ENCODE results near the gene DEAF1. TPM values are rescaled to one million over a fixed set of nuclear protein-coding genes. Genes with fewer than 3 reads are reported as not detected.
A peak's percentile ranks its signal among the peaks of the same experiment; 100 is the strongest.

The DEAF1 gene
- total RNA-seq, 1 experiment from 2014 or later: 33.9 TPM

- DNase-seq (ENCODE audit: low read depth, low spot score) (no peak), ATAC-seq (no peak)
- Histone ChIP-seq H3K4me1 (ENCODE audit: control insufficient read depth in 1 of 2, insufficient read depth in 2 of 2, low read length in 2 of 2) (peaks cover 13 to 39% of the 10 kb centered on the region in 2 experiments), H3K36me3 (ENCODE audit: control insufficient read depth in 1 of 2, insufficient read depth in 2 of 2, low read length in 2 of 2) (no peaks in the 10 kb centered on the region; a peak in 1 of 4 replicates), H2AFZ (ENCODE audit: low read depth, low read length, poor library complexity, severe bottlenecking) (no peak overlapping the region), H3K27me3 (ENCODE audit: insufficient read depth, low read length) (no peaks in the 10 kb centered on the region), H3K79me2 (ENCODE audit: insufficient read depth, low read length) (peaks cover 37% of the 10 kb centered on the region), H3K9ac (ENCODE audit: low read length) (no peak overlapping the region), H4K20me1 (ENCODE audit: insufficient read depth) (no peaks in the 10 kb centered on the region), H3K27ac (ENCODE audit: low read depth, low read length) (no peak overlapping the region), H3K9me3 (ENCODE audit: control insufficient read depth in 1 of 2, insufficient read depth in 1 of 2, low read depth in 1 of 2, low read length in 2 of 2) (no peaks in the 10 kb centered on the region), H3K4me3 (replicated peaks in 1 of 2; ENCODE audit: low read depth in 1 of 2, low read length in 2 of 2) (no peak overlapping the region), H3K9me2 (ENCODE audit: insufficient read depth) (no peaks in the 10 kb centered on the region), H3K4me2 (ENCODE audit: low read length) (no peak overlapping the region)
- TF ChIP-seq CBX3 (IDR thresholded peaks at IDR 0.05; ENCODE audit: low read depth): no peak
- POLR2A ChIA-PET: no interaction called here
- RAD21 ChIA-PET (ENCODE audit: low non-redundant PET in 1 of 2, low total read pairs in 2 of 2, uncharacterized antibody in 2 of 2, unreplicated experiment in 2 of 2): interaction anchor here (0.6 to 1.3 kb wide), 2 partner anchors 8 to 31 kb away, joined by 3 read pairs; partner anchors contain the start of gene EPS8L2 (in 1 of the 2)
- CTCF ChIA-PET: no interaction called here
- intact Hi-C loops (cut with micrococcal nuclease): no loop called here
- no TSS peak for BruUV-seq (replicated peaks)
These were observed 2.8 kb upstream of the DEAF1 start for GRCh38 chr11:697811-698311.

- TF ChIP-seq JUND (IDR thresholded peaks at IDR 0.05): no peak
- TF ChIP-seq ZNF274 (IDR thresholded peaks at IDR 0.05; ENCODE audit: low read depth, low read length): no peak
- TF ChIP-seq, protein P1, sequence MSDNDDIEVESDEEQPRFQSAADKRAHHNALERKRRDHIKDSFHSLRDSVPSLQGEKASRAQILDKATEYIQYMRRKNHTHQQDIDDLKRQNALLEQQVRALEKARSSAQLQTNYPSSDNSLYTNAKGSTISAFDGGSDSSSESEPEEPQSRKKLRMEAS (IDR thresholded peaks at IDR 0.05): no peak
- no peak for TF ChIP-seq SP1 (IDR thresholded peaks at IDR 0.05; ENCODE audit: low read depth)
- no peak for TF ChIP-seq POLR2A (IDR thresholded peaks at IDR 0.05; ENCODE audit: borderline replicate concordance, extremely low read depth, insufficient read depth, insufficient read length)
- no peak for TF ChIP-seq CBX3 (IDR thresholded peaks at IDR 0.05; ENCODE audit: low read depth)
- TF ChIP-seq EZH2phosphoT487 (IDR thresholded peaks at IDR 0.05; ENCODE audit: borderline replicate concordance): no peak
- no peak for TF ChIP-seq ELF1 (IDR thresholded peaks at IDR 0.05; ENCODE audit: borderline replicate concordance, low read depth)
- TF ChIP-seq CEBPB (IDR thresholded peaks at IDR 0.05; ENCODE audit: low read depth): no peak
- no peak for TF ChIP-seq EGR1 (IDR thresholded peaks at IDR 0.05; ENCODE audit: low read depth)
- TF ChIP-seq, protein P2, sequence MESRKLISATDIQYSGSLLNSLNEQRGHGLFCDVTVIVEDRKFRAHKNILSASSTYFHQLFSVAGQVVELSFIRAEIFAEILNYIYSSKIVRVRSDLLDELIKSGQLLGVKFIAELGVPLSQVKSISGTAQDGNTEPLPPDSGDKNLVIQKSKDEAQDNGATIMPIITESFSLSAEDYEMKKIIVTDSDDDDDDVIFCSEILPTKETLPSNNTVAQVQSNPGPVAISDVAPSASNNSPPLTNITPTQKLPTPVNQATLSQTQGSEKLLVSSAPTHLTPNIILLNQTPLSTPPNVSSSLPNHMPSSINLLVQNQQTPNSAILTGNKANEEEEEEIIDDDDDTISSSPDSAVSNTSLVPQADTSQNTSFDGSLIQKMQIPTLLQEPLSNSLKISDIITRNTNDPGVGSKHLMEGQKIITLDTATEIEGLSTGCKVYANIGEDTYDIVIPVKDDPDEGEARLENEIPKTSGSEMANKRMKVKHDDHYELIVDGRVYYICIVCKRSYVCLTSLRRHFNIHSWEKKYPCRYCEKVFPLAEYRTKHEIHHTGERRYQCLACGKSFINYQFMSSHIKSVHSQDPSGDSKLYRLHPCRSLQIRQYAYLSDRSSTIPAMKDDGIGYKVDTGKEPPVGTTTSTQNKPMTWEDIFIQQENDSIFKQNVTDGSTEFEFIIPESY (IDR thresholded peaks at IDR 0.05; ENCODE audit: extremely low read depth, insufficient replicate concordance, low read length): no peak
- TF ChIP-seq, protein P3, sequence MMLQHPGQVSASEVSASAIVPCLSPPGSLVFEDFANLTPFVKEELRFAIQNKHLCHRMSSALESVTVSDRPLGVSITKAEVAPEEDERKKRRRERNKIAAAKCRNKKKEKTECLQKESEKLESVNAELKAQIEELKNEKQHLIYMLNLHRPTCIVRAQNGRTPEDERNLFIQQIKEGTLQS (IDR thresholded peaks at IDR 0.05): no peak
- no peak for TF ChIP-seq EZH2 (IDR thresholded peaks at IDR 0.05)
- no peak for TF ChIP-seq YY1 (IDR thresholded peaks at IDR 0.05; ENCODE audit: extremely low read depth, insufficient replicate concordance, low read depth, low read length)
- TF ChIP-seq SIN3A (IDR thresholded peaks at IDR 0.05; ENCODE audit: low read depth): no peak
- no peak for TF ChIP-seq TCF7L2 (IDR thresholded peaks at IDR 0.05; ENCODE audit: borderline replicate concordance, extremely low read depth, insufficient read depth, insufficient read length)
- no peak for TF ChIP-seq FOSL1 (IDR thresholded peaks at IDR 0.05; ENCODE audit: low read depth)
- no peak for TF ChIP-seq POLR2AphosphoS5 (IDR thresholded peaks at IDR 0.05; ENCODE audit: low read depth, low read length)
- TF ChIP-seq RAD21 (IDR thresholded peaks at IDR 0.05; ENCODE audit: low read depth): no peak
- POLR2A ChIA-PET: interaction anchor here (1.5 kb wide), 2 partner anchors 9 to 37 kb away, joined by 3 to 6 read pairs; partner anchors contain the start of gene EPS8L2
- Histone ChIP-seq H3K4me1 (ENCODE audit: control insufficient read depth in 1 of 2, insufficient read depth in 2 of 2, low read length in 2 of 2) (peaks cover 8 to 34% of the 10 kb centered on the region in 2 experiments), H2AFZ (ENCODE audit: low read depth, low read length, poor library complexity, severe bottlenecking) (no peak overlapping the region), H3K79me2 (ENCODE audit: insufficient read depth, low read length) (peaks cover 43% of the 10 kb centered on the region), H4K20me1 (ENCODE audit: insufficient read depth) (no peaks in the 10 kb centered on the region), H3K9ac (ENCODE audit: low read length) (no peak overlapping the region), H3K27ac (ENCODE audit: low read depth, low read length) (no peak overlapping the region; the same call in 1 of the 2 replicates), H3K9me2 (ENCODE audit: insufficient read depth) (no peaks in the 10 kb centered on the region), H3K27me3 (ENCODE audit: insufficient read depth, low read length) (no peaks in the 10 kb centered on the region), H3K4me2 (ENCODE audit: low read length) (peak overlapping the region; percentile 87), H3K36me3 (ENCODE audit: control insufficient read depth in 1 of 2, insufficient read depth in 2 of 2, low read length in 2 of 2) (no peaks in the 10 kb centered on the region; a peak in 1 of 4 replicates), H3K9me3 (ENCODE audit: control insufficient read depth in 1 of 2, insufficient read depth in 1 of 2, low read depth in 1 of 2, low read length in 2 of 2) (no peaks in the 10 kb centered on the region), H3K4me3 (replicated peaks in 1 of 2; ENCODE audit: low read depth in 1 of 2, low read length in 2 of 2) (peak overlapping the region in 1 of 2 experiments; percentile 75; a peak in 2 of 4 replicates)
- TSS peak; percentile 46 for BruUV-seq (replicated peaks)
- RAD21 ChIA-PET (ENCODE audit: low non-redundant PET in 1 of 2, low total read pairs in 2 of 2, uncharacterized antibody in 2 of 2, unreplicated experiment in 2 of 2): interaction anchor here (0.6 to 1.3 kb wide), 3 partner anchors 9 to 31 kb away, joined by 3 read pairs; partner anchors contain the start of gene EPS8L2 (in 1 of the 2)
- CTCF ChIA-PET: interaction anchor here (1.2 to 2.9 kb wide), 3 partner anchors 9 to 66 kb away, joined by 4 to 24 read pairs (median 10); partner anchors contain the start of gene EPS8L2
- no peak for ATAC-seq
- no peak for DNase-seq (ENCODE audit: low read depth, low spot score)
- intact Hi-C loops (cut with micrococcal nuclease): loop anchor here (1.0 kb wide), 2 partner anchors 26 to 68 kb away; no protein-coding TSS in a partner anchor
These were observed 2.0 kb upstream of the DEAF1 start for GRCh38 chr11:696955-697491.

Data from HCT116 (cell line).